ENCODE data around the gene UBAP2L. TPM values are rescaled to one million over a fixed set of nuclear protein-coding genes. Genes with fewer than 3 reads are reported as not detected.

Gene UBAP2L
- total and polyA plus RNA-seq, 9 of the 15 experiments (the other 6 are each of a cell fraction or from before 2014, with no cell fraction given): 75.0 to 245 (median 119) TPM

GRCh38 chr1:154264454-154264853 is 43.7 kb downstream of the UBAP2L start:
- peaks cover 91% of the 10 kb centered on the region for H3K36me3 ChIP-seq (ENCODE audit: control insufficient read depth, insufficient read depth, low read length)
- H3K79me2 ChIP-seq (ENCODE audit: control insufficient read depth, insufficient read depth, low read length): no peaks in the 10 kb centered on the region
- POLR2A ChIA-PET: interaction anchor here (0.9 to 1.5 kb wide), 3 partner anchors 9 to 43 kb away, joined by 3 to 4 read pairs (median 4); no protein-coding TSS in a partner anchor
- ATAC-seq (no peak; the same call in 2 of the 3 replicates), DNase-seq (ENCODE audit: extremely low read depth in 1 of 4, low spot score in 3 of 4) (no peak), FAIRE-seq (no peak)
- no peaks in the 10 kb centered on the region for H3K27me3 ChIP-seq (ENCODE audit: control insufficient read depth in 2 of 2, insufficient read depth in 2 of 2, low read length in 2 of 2)
- TF ChIP-seq MYC (IDR thresholded peaks at IDR 0.05; ENCODE audit: low read depth, low read length) (no peak), MYC (CRISPR knock-in tag; IDR thresholded peaks at IDR 0.05; ENCODE audit: borderline replicate concordance, low read depth) (no peak), ZC3H11A (IDR thresholded peaks at IDR 0.05; ENCODE audit: low read depth, low read length) (no peak), SAFB (IDR thresholded peaks at IDR 0.05; ENCODE audit: borderline replicate concordance, low read depth, low read length) (no peak), PURB (CRISPR knock-in tag; IDR thresholded peaks at IDR 0.05; ENCODE audit: low read depth) (no peak), ZNF318 (IDR thresholded peaks at IDR 0.05; ENCODE audit: borderline replicate concordance in 1 of 2, low read depth in 1 of 2) (no peak), NONO (IDR thresholded peaks at IDR 0.05; ENCODE audit: low read depth in 2 of 2, low read length in 1 of 2) (no peak), ASH1L (IDR thresholded peaks at IDR 0.05; ENCODE audit: borderline replicate concordance, low read depth, partially characterized antibody) (no peak), ZNF12 (CRISPR knock-in tag; IDR thresholded peaks at IDR 0.05) (no peak), FOXO4 (CRISPR knock-in tag; IDR thresholded peaks at IDR 0.05) (no peak), NBN (IDR thresholded peaks at IDR 0.05; ENCODE audit: low read depth) (no peak), MEF2A (IDR thresholded peaks at IDR 0.05; ENCODE audit: control insufficient read depth, low read depth, low read length) (no peak), NFATC3 (IDR thresholded peaks at IDR 0.05) (no peak), FOXP1 (CRISPR knock-in tag; IDR thresholded peaks at IDR 0.05) (no peak)
- H3K9me1 ChIP-seq (ENCODE audit: control insufficient read depth, insufficient read depth, low read length): peaks cover 3% of the 10 kb centered on the region
- no peak overlapping the region for H2AFZ ChIP-seq (ENCODE audit: low read depth, low read length)
- H4K20me1 ChIP-seq (replicated peaks; ENCODE audit: control insufficient read depth, insufficient read depth, low read length): peaks cover 11% of the 10 kb centered on the region
- peaks cover 0 to 7% of the 10 kb centered on the region in 2 experiments; a peak in 1 of 5 replicates for H3K4me1 ChIP-seq (replicated peaks in 1 of 2; ENCODE audit: control insufficient read depth in 2 of 2, insufficient read depth in 2 of 2, low read length in 2 of 2)
- H3K9me3 ChIP-seq (replicated peaks; ENCODE audit: control insufficient read depth, insufficient read depth, low read depth, low read length): no peaks in the 10 kb centered on the region
- no peak overlapping the region for H3K4me3 ChIP-seq
- BruUV-seq (replicated peaks): no TSS peak
- 77% methylated on average over 1 of the region's 1 CpG for WGBS (ENCODE audit: insufficient coverage, low coverage, missing lambda C conversion rate)
- intact Hi-C loops (cut with micrococcal nuclease) (no loop called here), in situ Hi-C loops (cut with MboI) (no loop called here)
- CTCF ChIA-PET (ENCODE audit: low intra/inter-chr PET ratio): no interaction called here
- H3K9ac ChIP-seq (ENCODE audit: insufficient read depth in 1 of 2, low read depth in 2 of 2, low read length in 2 of 2): no peak overlapping the region
- H3K4me2 ChIP-seq (ENCODE audit: insufficient read depth, low read length): no peak overlapping the region
- H3K27ac ChIP-seq (ENCODE audit: extremely low read depth, low read depth, low read length): no peak overlapping the region
